ENCODE results near the gene HPCAL1.

Gene HPCAL1

GRCh38 chr2:10278763-10279471 lies 23.8 kb upstream of the HPCAL1 start:
- ChIA-PET POLR2A (no interaction called here), CTCF (interaction anchor here (1.3 to 2.0 kb wide), 3 partner anchors 14 to 130 kb away, joined by 3 to 7 read pairs (median 6); partner anchors contain the start of gene HPCAL1)
- TF ChIP-seq, protein P1, sequence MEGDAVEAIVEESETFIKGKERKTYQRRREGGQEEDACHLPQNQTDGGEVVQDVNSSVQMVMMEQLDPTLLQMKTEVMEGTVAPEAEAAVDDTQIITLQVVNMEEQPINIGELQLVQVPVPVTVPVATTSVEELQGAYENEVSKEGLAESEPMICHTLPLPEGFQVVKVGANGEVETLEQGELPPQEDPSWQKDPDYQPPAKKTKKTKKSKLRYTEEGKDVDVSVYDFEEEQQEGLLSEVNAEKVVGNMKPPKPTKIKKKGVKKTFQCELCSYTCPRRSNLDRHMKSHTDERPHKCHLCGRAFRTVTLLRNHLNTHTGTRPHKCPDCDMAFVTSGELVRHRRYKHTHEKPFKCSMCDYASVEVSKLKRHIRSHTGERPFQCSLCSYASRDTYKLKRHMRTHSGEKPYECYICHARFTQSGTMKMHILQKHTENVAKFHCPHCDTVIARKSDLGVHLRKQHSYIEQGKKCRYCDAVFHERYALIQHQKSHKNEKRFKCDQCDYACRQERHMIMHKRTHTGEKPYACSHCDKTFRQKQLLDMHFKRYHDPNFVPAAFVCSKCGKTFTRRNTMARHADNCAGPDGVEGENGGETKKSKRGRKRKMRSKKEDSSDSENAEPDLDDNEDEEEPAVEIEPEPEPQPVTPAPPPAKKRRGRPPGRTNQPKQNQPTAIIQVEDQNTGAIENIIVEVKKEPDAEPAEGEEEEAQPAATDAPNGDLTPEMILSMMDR (IDR thresholded peaks at IDR 0.05; ENCODE audit: insufficient read depth, low read length, missing control alignments) = no peak
- no peak overlapping the region for H3K4me3 ChIP-seq (ENCODE audit: low read depth, low read length)
- DNase-seq (ENCODE audit: low read depth, low spot score) = no peak

- POLR2A ChIA-PET = no interaction called here
- CTCF ChIA-PET = interaction anchor here (1.1 to 2.0 kb wide), 4 partner anchors 14 to 130 kb away, joined by 3 to 7 read pairs (median 6); partner anchors contain the start of gene HPCAL1
- H3K4me3 ChIP-seq (ENCODE audit: low read depth, low read length) = no peak overlapping the region
- no peak for DNase-seq (ENCODE audit: low read depth, low spot score)
- TF ChIP-seq, protein P1 (IDR thresholded peaks at IDR 0.05; ENCODE audit: insufficient read depth, low read length, missing control alignments) = no peak
Measured at GRCh38 chr2:10279472-10279870, 23.2 kb upstream of the HPCAL1 start.

GRCh38 chr2:10279946-10280463 lies 22.7 kb upstream of the HPCAL1 start:
- TF ChIP-seq, protein P1 (IDR thresholded peaks at IDR 0.05; ENCODE audit: insufficient read depth, low read length, missing control alignments) = no peak
- no peak overlapping the region for H3K4me3 ChIP-seq (ENCODE audit: low read depth, low read length)
- no peak for DNase-seq (ENCODE audit: low read depth, low spot score)
- ChIA-PET CTCF (interaction anchor here (1.1 to 2.0 kb wide), 3 partner anchors 13 to 129 kb away, joined by 3 to 6 read pairs (median 5); partner anchors contain the start of gene HPCAL1), POLR2A (no interaction called here)

- TF ChIP-seq, protein P1 (IDR thresholded peaks at IDR 0.05; ENCODE audit: insufficient read depth, low read length, missing control alignments) = no peak
- ChIA-PET POLR2A (no interaction called here), CTCF (interaction anchor here (0.9 to 3.8 kb wide), 2 partner anchors 20 to 61 kb away, joined by 3 to 14 read pairs; partner anchors contain the start of gene HPCAL1)
- no peak overlapping the region for H3K4me3 ChIP-seq (ENCODE audit: low read depth, low read length)
- DNase-seq (ENCODE audit: low read depth, low spot score) = no peak
Measured at GRCh38 chr2:10281891-10282290, 20.8 kb upstream of the HPCAL1 start.

DNA sequence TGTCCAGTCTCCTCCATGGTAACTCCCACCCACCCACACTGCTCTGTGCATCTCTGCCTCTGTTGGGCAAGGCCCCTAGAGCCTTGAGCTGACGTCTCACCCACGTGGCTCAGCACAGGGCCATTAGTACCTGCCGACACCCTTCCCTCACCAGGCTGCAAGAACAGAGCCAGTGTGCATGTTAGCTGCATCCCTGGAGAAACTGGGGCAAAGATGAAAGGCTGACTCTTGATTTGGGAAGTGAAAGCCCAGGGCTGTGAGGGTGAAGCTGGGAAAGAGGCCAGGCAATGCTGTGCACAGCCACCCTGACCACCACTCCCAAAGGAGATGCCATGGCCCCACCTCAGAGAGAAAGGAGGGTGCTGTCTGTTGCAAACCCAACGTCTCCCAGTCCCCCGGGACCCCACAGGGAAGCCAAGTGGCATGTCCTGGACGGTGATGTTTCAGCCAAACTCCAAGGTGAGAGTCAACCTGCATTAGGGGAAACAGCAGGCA lies 20.0 kb upstream of the HPCAL1 start:
- POLR2A ChIA-PET = interaction anchor here (0.9 kb wide), 1 partner anchor 166 kb away, joined by 5 read pairs; the partner anchor contains the start of gene ODC1

More for the DNA sequence above, 20.0 kb upstream of the HPCAL1 start:
- TF ChIP-seq, protein P1 (IDR thresholded peaks at IDR 0.05; ENCODE audit: insufficient read depth, low read length, missing control alignments) = no peak
- no peak for DNase-seq (ENCODE audit: low read depth, low spot score)
- CTCF ChIA-PET = interaction anchor here (1.1 to 3.8 kb wide), 2 partner anchors 19 to 126 kb away, joined by 3 to 14 read pairs; partner anchors contain the start of gene HPCAL1
- H3K4me3 ChIP-seq (ENCODE audit: low read depth, low read length) = no peak overlapping the region

All from AG04449 (cell line).